ENCODE results near the gene NOLC1. TPM values are rescaled to one million over a fixed set of nuclear protein-coding genes. Genes with fewer than 3 reads are reported as not detected.

Gene NOLC1
- total and polyA plus RNA-seq, 2 of the 13 experiments (the other 11 are each of a cell fraction or from before 2014, with no cell fraction given) = 50.6 to 81.0 TPM

DNA sequence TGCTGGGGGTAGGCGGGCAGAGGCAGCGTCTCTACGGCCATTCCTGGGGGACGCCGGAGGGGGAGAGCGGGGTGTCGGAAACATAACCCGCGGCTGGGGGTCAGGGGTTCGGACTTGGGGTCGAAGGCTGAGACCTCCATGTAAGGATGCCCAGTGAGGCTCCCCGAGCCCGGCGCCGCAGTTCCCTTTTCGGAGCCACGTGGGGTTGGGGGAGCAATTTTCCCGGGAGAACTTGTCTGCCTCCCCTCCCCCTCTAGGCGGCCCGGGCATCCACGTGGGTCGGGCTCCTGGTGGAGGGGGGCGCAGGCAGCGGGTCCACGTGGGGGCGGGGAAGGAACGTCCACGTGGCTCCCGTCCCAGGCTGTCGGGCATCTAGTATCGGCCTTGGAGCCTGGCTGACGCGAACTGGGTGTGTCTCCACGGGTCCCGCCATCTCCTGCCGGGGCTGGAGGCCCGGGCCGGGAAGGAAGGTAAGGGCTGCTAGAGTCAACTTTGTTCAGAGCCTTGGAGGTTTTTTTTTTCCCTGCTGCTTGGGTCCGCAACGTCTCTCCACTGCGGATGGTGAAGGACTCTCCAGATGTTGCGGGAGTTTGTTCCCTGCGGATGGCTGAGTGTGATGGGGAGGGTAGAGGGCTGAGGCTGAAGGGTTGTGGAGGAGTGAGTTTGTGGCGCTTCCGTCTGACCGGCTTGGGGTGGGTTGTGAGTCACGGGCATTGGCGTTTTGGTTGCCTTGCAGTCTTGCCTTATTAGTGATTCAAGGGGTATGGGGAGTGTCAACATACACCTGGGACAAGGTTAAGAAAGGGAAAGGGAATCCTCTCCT is 18.6 kb upstream of the NOLC1 start (continued):
- TF ChIP-seq, protein P1, sequence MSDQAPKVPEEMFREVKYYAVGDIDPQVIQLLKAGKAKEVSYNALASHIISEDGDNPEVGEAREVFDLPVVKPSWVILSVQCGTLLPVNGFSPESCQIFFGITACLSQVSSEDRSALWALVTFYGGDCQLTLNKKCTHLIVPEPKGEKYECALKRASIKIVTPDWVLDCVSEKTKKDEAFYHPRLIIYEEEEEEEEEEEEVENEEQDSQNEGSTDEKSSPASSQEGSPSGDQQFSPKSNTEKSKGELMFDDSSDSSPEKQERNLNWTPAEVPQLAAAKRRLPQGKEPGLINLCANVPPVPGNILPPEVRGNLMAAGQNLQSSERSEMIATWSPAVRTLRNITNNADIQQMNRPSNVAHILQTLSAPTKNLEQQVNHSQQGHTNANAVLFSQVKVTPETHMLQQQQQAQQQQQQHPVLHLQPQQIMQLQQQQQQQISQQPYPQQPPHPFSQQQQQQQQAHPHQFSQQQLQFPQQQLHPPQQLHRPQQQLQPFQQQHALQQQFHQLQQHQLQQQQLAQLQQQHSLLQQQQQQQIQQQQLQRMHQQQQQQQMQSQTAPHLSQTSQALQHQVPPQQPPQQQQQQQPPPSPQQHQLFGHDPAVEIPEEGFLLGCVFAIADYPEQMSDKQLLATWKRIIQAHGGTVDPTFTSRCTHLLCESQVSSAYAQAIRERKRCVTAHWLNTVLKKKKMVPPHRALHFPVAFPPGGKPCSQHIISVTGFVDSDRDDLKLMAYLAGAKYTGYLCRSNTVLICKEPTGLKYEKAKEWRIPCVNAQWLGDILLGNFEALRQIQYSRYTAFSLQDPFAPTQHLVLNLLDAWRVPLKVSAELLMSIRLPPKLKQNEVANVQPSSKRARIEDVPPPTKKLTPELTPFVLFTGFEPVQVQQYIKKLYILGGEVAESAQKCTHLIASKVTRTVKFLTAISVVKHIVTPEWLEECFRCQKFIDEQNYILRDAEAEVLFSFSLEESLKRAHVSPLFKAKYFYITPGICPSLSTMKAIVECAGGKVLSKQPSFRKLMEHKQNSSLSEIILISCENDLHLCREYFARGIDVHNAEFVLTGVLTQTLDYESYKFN (CRISPR knock-in tag; conservative IDR thresholded peaks at IDR 0.05) = no peak; the same call in 1 of the 2 replicates
- TF ChIP-seq ZNF101 (CRISPR knock-in tag; IDR thresholded peaks at IDR 0.05; ENCODE audit: borderline replicate concordance, low read depth) (no peak), ZNF616 (CRISPR knock-in tag; IDR thresholded peaks at IDR 0.05; ENCODE audit: low read depth) (0 out of 2 replicates have a peak, but pooled peaks have one; percentile 24), NCOA1 (CRISPR knock-in tag; IDR thresholded peaks at IDR 0.05) (no peak), PAX8 (CRISPR knock-in tag; IDR thresholded peaks at IDR 0.05; ENCODE audit: borderline replicate concordance) (no peak), KAT7 (CRISPR knock-in tag; IDR thresholded peaks at IDR 0.05; ENCODE audit: borderline replicate concordance) (no peak), ZNF383 (CRISPR knock-in tag; IDR thresholded peaks at IDR 0.05; ENCODE audit: borderline replicate concordance) (no peak), GZF1 (CRISPR knock-in tag; IDR thresholded peaks at IDR 0.05) (peak; percentile 54; the same call in 1 of the 2 replicates), ZNF282 (IDR thresholded peaks at IDR 0.05; ENCODE audit: partially characterized antibody) (no peak), ZNF781 (CRISPR knock-in tag; IDR thresholded peaks at IDR 0.05; ENCODE audit: borderline replicate concordance, not compliant biosample characterization) (peak; percentile 56), TEAD2 (CRISPR knock-in tag; IDR thresholded peaks at IDR 0.05) (no peak), CHD4 (IDR thresholded peaks at IDR 0.05; ENCODE audit: borderline replicate concordance, low read length) (no peak), HES4 (CRISPR knock-in tag; IDR thresholded peaks at IDR 0.05; ENCODE audit: borderline replicate concordance) (no peak)
- TF ChIP-seq, protein P2, sequence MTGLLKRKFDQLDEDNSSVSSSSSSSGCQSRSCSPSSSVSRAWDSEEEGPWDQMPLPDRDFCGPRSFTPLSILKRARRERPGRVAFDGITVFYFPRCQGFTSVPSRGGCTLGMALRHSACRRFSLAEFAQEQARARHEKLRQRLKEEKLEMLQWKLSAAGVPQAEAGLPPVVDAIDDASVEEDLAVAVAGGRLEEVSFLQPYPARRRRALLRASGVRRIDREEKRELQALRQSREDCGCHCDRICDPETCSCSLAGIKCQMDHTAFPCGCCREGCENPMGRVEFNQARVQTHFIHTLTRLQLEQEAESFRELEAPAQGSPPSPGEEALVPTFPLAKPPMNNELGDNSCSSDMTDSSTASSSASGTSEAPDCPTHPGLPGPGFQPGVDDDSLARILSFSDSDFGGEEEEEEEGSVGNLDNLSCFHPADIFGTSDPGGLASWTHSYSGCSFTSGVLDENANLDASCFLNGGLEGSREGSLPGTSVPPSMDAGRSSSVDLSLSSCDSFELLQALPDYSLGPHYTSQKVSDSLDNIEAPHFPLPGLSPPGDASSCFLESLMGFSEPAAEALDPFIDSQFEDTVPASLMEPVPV (CRISPR knock-in tag; IDR thresholded peaks at IDR 0.05) = 0 out of 2 replicates have a peak, but pooled peaks have one; percentile 32
- TF ChIP-seq, protein P3, sequence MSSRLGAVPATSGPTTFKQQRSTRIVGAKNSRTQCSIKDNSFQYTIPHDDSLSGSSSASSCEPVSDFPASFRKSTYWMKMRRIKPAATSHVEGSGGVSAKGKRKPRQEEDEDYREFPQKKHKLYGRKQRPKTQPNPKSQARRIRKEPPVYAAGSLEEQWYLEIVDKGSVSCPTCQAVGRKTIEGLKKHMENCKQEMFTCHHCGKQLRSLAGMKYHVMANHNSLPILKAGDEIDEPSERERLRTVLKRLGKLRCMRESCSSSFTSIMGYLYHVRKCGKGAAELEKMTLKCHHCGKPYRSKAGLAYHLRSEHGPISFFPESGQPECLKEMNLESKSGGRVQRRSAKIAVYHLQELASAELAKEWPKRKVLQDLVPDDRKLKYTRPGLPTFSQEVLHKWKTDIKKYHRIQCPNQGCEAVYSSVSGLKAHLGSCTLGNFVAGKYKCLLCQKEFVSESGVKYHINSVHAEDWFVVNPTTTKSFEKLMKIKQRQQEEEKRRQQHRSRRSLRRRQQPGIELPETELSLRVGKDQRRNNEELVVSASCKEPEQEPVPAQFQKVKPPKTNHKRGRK (CRISPR knock-in tag; IDR thresholded peaks at IDR 0.05) = no peak
- TF ChIP-seq, protein P4, sequence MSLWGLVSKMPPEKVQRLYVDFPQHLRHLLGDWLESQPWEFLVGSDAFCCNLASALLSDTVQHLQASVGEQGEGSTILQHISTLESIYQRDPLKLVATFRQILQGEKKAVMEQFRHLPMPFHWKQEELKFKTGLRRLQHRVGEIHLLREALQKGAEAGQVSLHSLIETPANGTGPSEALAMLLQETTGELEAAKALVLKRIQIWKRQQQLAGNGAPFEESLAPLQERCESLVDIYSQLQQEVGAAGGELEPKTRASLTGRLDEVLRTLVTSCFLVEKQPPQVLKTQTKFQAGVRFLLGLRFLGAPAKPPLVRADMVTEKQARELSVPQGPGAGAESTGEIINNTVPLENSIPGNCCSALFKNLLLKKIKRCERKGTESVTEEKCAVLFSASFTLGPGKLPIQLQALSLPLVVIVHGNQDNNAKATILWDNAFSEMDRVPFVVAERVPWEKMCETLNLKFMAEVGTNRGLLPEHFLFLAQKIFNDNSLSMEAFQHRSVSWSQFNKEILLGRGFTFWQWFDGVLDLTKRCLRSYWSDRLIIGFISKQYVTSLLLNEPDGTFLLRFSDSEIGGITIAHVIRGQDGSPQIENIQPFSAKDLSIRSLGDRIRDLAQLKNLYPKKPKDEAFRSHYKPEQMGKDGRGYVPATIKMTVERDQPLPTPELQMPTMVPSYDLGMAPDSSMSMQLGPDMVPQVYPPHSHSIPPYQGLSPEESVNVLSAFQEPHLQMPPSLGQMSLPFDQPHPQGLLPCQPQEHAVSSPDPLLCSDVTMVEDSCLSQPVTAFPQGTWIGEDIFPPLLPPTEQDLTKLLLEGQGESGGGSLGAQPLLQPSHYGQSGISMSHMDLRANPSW (CRISPR knock-in tag; IDR thresholded peaks at IDR 0.05; ENCODE audit: borderline replicate concordance) = no peak; the same call in 1 of the 2 replicates
- TF ChIP-seq, protein P5, sequence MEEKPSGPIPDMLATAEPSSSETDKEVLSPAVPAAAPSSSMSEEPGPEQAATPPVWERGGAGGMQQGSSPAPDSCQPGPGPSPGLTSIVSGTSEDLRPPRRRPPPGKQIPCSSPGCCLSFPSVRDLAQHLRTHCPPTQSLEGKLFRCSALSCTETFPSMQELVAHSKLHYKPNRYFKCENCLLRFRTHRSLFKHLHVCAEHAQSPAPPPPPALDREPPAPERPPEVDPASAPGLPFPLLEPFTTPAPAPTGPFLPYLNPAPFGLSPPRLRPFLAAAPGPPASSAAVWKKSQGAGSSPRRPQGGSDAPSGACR (CRISPR knock-in tag; IDR thresholded peaks at IDR 0.05) = no peak; the same call in 1 of the 2 replicates

Data from HepG2 (cell line).